GM20000 (cell line): Measurements from ENCODE around the gene CDH23.

Source experiments
- DNase-seq: peaks from one replicate; pipeline ENCODE4 v3.0.0; 2012; ENCODE audit warnings: low spot score
- CTCF ChIP-seq: IDR thresholded peaks from 2 replicates; pipeline ENCODE4 v1.5.1; 2012; ENCODE audit warnings: mild to moderate bottlenecking, control low read depth; ENCODE audit errors: extremely low read depth, missing control alignments

CDH23 gene

GRCh38 chr10:71398976-71399375 is 2.3 kb downstream of the CDH23 start:
- DNase-seq, result no peak

GRCh38 chr10:71399946-71400345 is 3.2 kb downstream of the CDH23 start:
- TF ChIP-seq CTCF, result no peak
- no peak for DNase-seq

More at GRCh38 chr10:71398976-71399375, 2.3 kb downstream of the CDH23 start:
- no peak for TF ChIP-seq CTCF

- no peak for TF ChIP-seq CTCF
- no peak for DNase-seq
Measured at GRCh38 chr10:71401056-71401455, 4.3 kb downstream of the CDH23 start.

GRCh38 chr10:71402005-71402404 is 5.3 kb downstream of the CDH23 start:
- TF ChIP-seq CTCF, result no peak
- DNase-seq, result no peak

GRCh38 chr10:71404503-71405295 is 8.0 kb downstream of the CDH23 start:
- DNase-seq, result no peak
- TF ChIP-seq CTCF, result no peak

GRCh38 chr10:71406878-71407277 is 10.2 kb downstream of the CDH23 start:
- no peak for TF ChIP-seq CTCF
- no peak for DNase-seq

GRCh38 chr10:71408436-71409225 is 11.9 kb downstream of the CDH23 start:
- TF ChIP-seq CTCF, result no peak
- no peak for DNase-seq
